Mammary epithelial cell (primary cell): Measurements from ENCODE around the gene INPP5D.

Experiments
- CTCF ChIP-seq, 2 donors: IDR thresholded peaks in 1 of 2; conservative IDR thresholded peaks in 1 of 2; 2 replicates each; pipeline ENCODE4 v1.5.1; 2011 to 2012; ENCODE audit warnings: inconsistent platforms in 2 of 2, low read length in 2 of 2, mild to moderate bottlenecking in 2 of 2, control low read depth in 1 of 2, low read depth in 1 of 2; ENCODE audit not compliant: insufficient read depth in 1 of 2; ENCODE audit errors: extremely low read depth in 1 of 2
- EZH2 ChIP-seq: IDR thresholded peaks from 2 replicates; pipeline ENCODE4 v1.6.1; 2012; ENCODE audit warnings: low read length, inconsistent platforms, borderline replicate concordance

GRCh38 chr2:233233618-233234230 is 173.6 kb downstream of the INPP5D start:
- TF ChIP-seq EZH2 (no peak), CTCF (conservative IDR thresholded peaks at IDR 0.05 in 1 of 2, IDR thresholded peaks at IDR 0.05 in 1 of 2; ENCODE audit: extremely low read depth in 1 of 2, insufficient read depth in 1 of 2, low read depth in 1 of 2, low read length in 2 of 2) (no peak)
